WERI-Rb-1 (cell line): ENCODE results near the gene AK9.
A peak's percentile ranks its signal among the peaks of the same experiment; 100 is the strongest.

ENCODE experiments used
- DNase-seq: peaks from one replicate; pipeline ENCODE4 v3.0.0-alpha.2; 2020
- H3K27ac ChIP-seq: fragments of 250-450 bp; sonication (Bioruptor Pico); 2 replicates; pipeline ENCODE4 v1.5.1; 2020; ENCODE audit warnings: mild to moderate bottlenecking, moderate library complexity
- H3K27me3 ChIP-seq: fragments of 250-450 bp; sonication (Bioruptor Pico); 2 replicates; pipeline ENCODE4 v1.5.1; 2021; ENCODE audit warnings: mild to moderate bottlenecking, low read depth, moderate library complexity; ENCODE audit not compliant: insufficient read depth, severe bottlenecking
- H3K36me3 ChIP-seq: fragments of 250-450 bp; sonication (Bioruptor Pico); 2 replicates; pipeline ENCODE4 v1.5.1; 2020; ENCODE audit warnings: mild to moderate bottlenecking, moderate library complexity
- H3K4me3 ChIP-seq: 2 replicates; pipeline ENCODE4 v1.5.1; 2011; ENCODE audit warnings: low read depth, mild to moderate bottlenecking, control low read depth, low read length
- H3K9me3 ChIP-seq: fragments of 250-450 bp; sonication (Bioruptor Pico); 2 replicates; pipeline ENCODE4 v1.5.1; 2021; ENCODE audit warnings: mild to moderate bottlenecking, moderate library complexity; ENCODE audit not compliant: severe bottlenecking
- CTCF ChIP-seq: IDR thresholded peaks from 2 replicates; pipeline ENCODE4 v1.5.1; 2011; ENCODE audit warnings: low read depth, mild to moderate bottlenecking, control low read depth, inconsistent platforms, low read length

The AK9 gene

DNA sequence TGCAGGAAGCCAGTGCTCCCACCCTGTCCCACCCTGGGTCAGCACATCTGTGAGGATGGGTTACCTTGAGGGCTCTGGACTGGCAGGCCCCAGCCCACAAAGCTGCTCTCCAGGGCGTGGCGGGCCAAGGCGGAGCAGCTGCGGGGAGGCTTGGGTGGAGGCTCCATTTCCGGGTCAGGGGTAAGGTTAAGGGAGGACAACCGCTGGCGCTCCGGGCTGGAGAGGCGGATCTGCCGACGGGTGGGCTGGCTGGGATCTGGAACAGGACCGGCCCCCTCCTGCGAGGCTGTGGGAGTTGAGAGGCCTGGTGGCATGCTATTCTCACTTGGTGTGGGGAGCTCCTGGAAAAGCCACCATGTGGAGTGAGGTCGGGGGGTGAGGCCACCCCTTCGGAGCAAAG, 244.9 kb downstream of the AK9 start:
- Histone ChIP-seq H3K9me3 (no peaks in the 10 kb centered on the region), H3K27ac (no peak overlapping the region), H3K4me3 (no peak overlapping the region), H3K27me3 (no peaks in the 10 kb centered on the region), H3K36me3 (peaks cover 42% of the 10 kb centered on the region)
- no peak for TF ChIP-seq CTCF
- DNase-seq: no peak

DNA sequence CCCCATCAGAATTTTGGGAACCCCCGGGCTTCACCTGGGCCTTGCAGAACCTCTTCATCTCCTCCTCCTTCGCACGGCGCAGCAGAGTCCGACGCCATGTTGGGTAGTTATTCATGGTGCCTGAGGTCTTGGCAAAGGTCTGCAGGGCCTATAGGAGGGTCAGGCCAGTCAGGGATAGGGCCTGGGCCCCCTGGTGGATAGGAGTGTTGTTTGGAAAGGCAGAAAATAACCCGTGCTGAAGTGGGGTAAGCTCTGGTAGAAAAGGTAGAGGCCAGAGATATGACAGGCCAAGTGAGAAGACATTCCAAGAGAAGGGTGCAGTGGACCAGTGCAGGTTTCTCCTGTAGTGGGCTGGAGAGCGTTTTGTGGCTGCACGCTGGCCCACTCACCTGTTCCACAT, 245.6 kb downstream of the AK9 start:
- Histone ChIP-seq H3K36me3 (peaks cover 42% of the 10 kb centered on the region), H3K27ac (no peak overlapping the region), H3K27me3 (no peaks in the 10 kb centered on the region), H3K4me3 (no peak overlapping the region), H3K9me3 (no peaks in the 10 kb centered on the region)
- no peak for DNase-seq
- 0 out of 2 replicates have a peak, but pooled peaks have one; percentile 16 for TF ChIP-seq CTCF

DNA sequence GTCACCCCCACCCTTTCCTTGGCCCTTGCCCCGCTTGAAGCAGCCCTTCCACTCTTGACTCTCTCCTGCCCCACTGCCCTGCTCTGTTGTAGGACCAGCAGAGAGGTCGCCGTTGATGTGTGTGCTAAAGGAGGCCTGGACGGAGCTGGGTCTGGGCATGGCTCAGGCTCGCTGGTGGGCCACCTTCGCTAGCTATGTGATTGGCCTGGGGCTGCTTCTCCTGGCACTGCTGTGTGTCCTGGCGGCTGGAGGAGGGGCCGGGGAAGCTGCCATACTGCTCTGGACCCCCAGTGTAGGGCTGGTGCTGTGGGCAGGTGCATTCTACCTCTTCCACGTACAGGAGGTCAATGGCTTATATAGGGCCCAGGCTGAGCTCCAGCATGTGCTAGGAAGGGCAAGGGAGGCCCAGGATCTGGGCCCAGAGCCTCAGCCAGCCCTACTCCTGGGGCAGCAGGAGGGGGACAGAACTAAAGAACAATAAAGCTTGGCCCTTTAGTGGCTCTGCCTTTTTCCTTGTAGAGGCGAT, 247.5 kb downstream of the AK9 start:
- no peak for TF ChIP-seq CTCF
- Histone ChIP-seq H3K9me3 (no peaks in the 10 kb centered on the region), H3K36me3 (peaks cover 42% of the 10 kb centered on the region), H3K27ac (no peak overlapping the region), H3K27me3 (no peaks in the 10 kb centered on the region), H3K4me3 (no peak overlapping the region)
- DNase-seq: no peak
